ENCODE results near the gene CCL25. TPM values are rescaled to one million over a fixed set of nuclear protein-coding genes. Genes with fewer than 3 reads are reported as not detected.

CCL25 gene, protein sequence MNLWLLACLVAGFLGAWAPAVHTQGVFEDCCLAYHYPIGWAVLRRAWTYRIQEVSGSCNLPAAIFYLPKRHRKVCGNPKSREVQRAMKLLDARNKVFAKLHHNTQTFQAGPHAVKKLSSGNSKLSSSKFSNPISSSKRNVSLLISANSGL
- not detected in 5 replicates for total RNA-seq (2022; extraction: Qiagen RNA extraction; ENCODE audit: low read depth)

DNA sequence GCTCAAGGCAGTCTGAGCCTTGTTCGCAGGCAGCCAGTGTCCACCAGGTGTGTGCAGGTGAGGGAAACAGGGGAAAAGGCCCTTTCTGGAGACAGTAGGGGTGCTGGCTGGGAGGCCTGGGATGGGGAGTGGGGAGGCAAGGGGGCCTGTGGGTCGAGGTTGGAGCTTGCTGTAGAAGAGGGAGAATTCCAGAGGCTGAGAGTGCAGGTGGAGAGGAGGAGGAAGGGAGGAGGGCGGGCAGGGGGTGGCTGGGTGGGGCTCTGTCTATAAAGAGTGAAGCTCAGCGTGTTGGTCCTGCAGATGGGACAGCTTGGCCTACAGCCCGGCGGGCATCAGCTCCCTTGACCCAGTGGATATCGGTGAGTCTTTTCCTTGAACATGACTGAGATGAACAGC is at the start of gene CCL25:
Gene CCL25 (plus strand): TSS at position 297 of the 396 bp plus-strand sequence. CDS start 290 bp downstream, outside the sequence.

DNA sequence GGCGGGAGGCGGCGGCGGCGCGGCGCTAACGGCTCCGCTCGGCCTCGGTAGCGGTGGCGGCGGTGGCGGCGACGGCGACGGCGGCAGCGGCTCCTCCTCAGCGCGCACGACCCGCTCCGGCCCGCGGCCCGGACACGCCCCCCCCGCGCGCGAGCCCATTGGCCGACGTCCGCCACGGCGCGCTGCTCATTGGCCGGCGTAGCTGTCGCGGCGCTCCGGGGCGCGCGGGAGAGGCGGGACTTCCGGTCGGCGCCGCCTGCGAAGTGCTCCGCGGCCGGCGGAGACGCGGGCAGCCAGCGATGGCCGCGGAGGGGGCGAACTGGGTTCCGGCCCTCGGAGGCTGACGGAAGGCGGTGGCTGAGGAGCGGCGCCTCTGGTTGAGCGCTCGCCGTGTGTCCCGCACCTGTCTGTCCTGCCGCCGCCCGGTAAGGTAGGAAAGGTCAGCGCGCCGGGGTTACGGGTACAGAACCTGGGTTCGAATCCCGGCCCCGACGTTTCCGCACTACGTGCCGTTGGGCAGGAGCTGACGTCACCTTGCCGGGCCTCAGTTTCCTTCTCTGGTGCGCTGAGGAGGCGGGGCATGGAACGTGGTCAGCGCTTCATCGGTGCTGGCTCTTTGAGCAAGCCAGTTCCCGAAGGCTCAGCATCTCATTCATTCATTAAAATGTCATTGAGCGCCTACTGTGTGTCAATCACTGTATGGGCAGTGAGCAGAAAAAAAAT is 46.9 kb upstream of the CCL25 start, which contains the start of gene ELAVL1:
Gene ELAVL1 (minus strand): TSS at position 108 of the 723 bp plus-strand sequence. CDS start 13,826 bp downstream, outside the sequence.

Other genes with a start within 250 kb of the CCL25 start
- gene EVI5L, start 222.5 kb upstream of the CCL25 start, total RNA-seq (2022; extraction: Qiagen RNA extraction; ENCODE audit: low read depth): 1.3 to 1.7 TPM (median 1.5 TPM) in 5 replicates
- gene PRR36, start 178.4 kb upstream of the CCL25 start, total RNA-seq (2022; extraction: Qiagen RNA extraction; ENCODE audit: low read depth): 0.20 to 0.48 TPM (median 0.34 TPM) in 5 replicates
- gene LRRC8E, start 164.2 kb upstream of the CCL25 start, total RNA-seq (2022; extraction: Qiagen RNA extraction; ENCODE audit: low read depth): 6.1 to 8.9 TPM (median 7.1 TPM) in 5 replicates
- 11.8 to 18.7 TPM (median 16.9 TPM) in 5 replicates for gene MAP2K7, start 148.9 kb upstream of the CCL25 start, total RNA-seq (2022; extraction: Qiagen RNA extraction; ENCODE audit: low read depth)
- gene TGFBR3L, start 137.9 kb upstream of the CCL25 start, total RNA-seq (2022; extraction: Qiagen RNA extraction; ENCODE audit: low read depth): 0.52 to 1.8 TPM (median 1.7 TPM) in 5 replicates
- 19.9 to 29.9 TPM (median 28.1 TPM) in 5 replicates for gene SNAPC2, start 132.4 kb upstream of the CCL25 start, total RNA-seq (2022; extraction: Qiagen RNA extraction; ENCODE audit: low read depth)
- 10.0 to 22.5 TPM (median 17.0 TPM) in 5 replicates for gene CTXN1, start 126.6 kb upstream of the CCL25 start, total RNA-seq (2022; extraction: Qiagen RNA extraction; ENCODE audit: low read depth)
- gene TIMM44, start 109.1 kb upstream of the CCL25 start, total RNA-seq (2022; extraction: Qiagen RNA extraction; ENCODE audit: low read depth): 23.8 to 33.8 TPM (median 29.2 TPM) in 5 replicates
- gene ELAVL1, start 47.1 kb upstream of the CCL25 start, total RNA-seq (2022; extraction: Qiagen RNA extraction; ENCODE audit: low read depth): 69.1 to 74.2 TPM (median 72.4 TPM) in 5 replicates
- 0.01 TPM in 1 of 5 replicates, not detected in the others for gene FBN3, start 96.8 kb downstream of the CCL25 start, total RNA-seq (2022; extraction: Qiagen RNA extraction; ENCODE audit: low read depth)
- gene CERS4, start 156.6 kb downstream of the CCL25 start, total RNA-seq (2022; extraction: Qiagen RNA extraction; ENCODE audit: low read depth): 2.7 to 3.9 TPM (median 3.5 TPM) in 5 replicates